ENCODE data around the gene SLC16A1.

DNA sequence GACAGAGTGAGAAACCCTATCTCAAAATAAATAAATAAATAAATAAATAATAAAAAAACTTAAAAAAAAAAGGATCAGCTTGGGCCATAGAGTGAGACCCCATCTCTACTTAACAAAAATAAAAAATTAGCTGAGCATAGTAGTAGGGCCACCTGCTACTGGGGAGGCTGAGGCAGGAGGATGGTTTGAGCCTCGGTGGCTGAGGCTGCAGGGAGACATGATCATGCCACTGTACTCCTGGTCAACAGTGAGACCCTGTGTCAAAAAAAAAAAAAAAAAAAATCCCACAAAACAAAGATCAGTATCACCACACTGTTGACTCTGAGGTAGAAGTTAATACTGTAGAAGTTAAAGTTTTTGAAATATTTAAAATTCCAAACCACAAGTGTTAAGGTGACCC, 29.1 kb downstream of the SLC16A1 start:
- TF ChIP-seq GATA2 (IDR thresholded peaks at IDR 0.05; ENCODE audit: low read depth, low read length) = no peak
- TF ChIP-seq GATA3 (IDR thresholded peaks at IDR 0.05; ENCODE audit: low read depth, low read length) = no peak

Data from SH-SY5Y (cell line).